NOMO-1 treated with dmso at 0.1 percent for 144 hours (cell line): ENCODE measurements around the gene CLCNKB.
"Not testable (repeated sequence)": the region's sequence is repeated elsewhere in the genome, so short reads cannot be mapped to it uniquely, and the experiment has no call there.

Source experiments
- DNase-seq: peaks from one replicate; lab custom pipeline; 2025; ENCODE audit not compliant: unreplicated experiment; lab: John Stamatoyannopoulos, UW

Gene CLCNKB

GRCh38 chr1:16014509-16015482 lies 28.8 kb upstream of the CLCNKB start:
- DNase-seq, result peak; percentile 9

GRCh38 chr1:16015491-16015890 lies 28.1 kb upstream of the CLCNKB start:
- no peak for DNase-seq

- no peak for DNase-seq
These were observed 27.4 kb upstream of the CLCNKB start for GRCh38 chr1:16015960-16016901.

GRCh38 chr1:16017076-16017460 lies 26.5 kb upstream of the CLCNKB start:
- DNase-seq, result no peak

GRCh38 chr1:16017461-16018303 lies 25.9 kb upstream of the CLCNKB start, which contains the start of gene HSPB7:
Gene HSPB7, minus strand, starts transcription at chr1:16018043. Its CDS starts 80 bp downstream, at chr1:16017963.
- DNase-seq, result no peak

GRCh38 chr1:16018308-16018707 lies 25.3 kb upstream of the CLCNKB start:
- no peak for DNase-seq

- no peak for DNase-seq
These were observed 24.6 kb upstream of the CLCNKB start for GRCh38 chr1:16018749-16019643.

GRCh38 chr1:16019644-16020277 lies 23.8 kb upstream of the CLCNKB start:
- DNase-seq, result no peak

- DNase-seq, result no peak
These were observed 23.3 kb upstream of the CLCNKB start for GRCh38 chr1:16020325-16020724.

GRCh38 chr1:16020878-16021277 lies 22.7 kb upstream of the CLCNKB start:
- not testable (repeated sequence) for DNase-seq

- DNase-seq, result no peak
These were observed 21.9 kb upstream of the CLCNKB start, which contains the start of gene CLCNKA for GRCh38 chr1:16021681-16022080. Gene CLCNKA, plus strand, starts transcription at chr1:16022036. Its CDS starts 584 bp downstream, at chr1:16022620.

- DNase-seq, result no peak
These were observed 21.2 kb upstream of the CLCNKB start for GRCh38 chr1:16022393-16022792.

- DNase-seq, result no peak
These were observed 20.4 kb upstream of the CLCNKB start for GRCh38 chr1:16023050-16023653.

GRCh38 chr1:16026302-16026701 lies 17.3 kb upstream of the CLCNKB start:
- not testable (repeated sequence) for DNase-seq

- DNase-seq, result no peak
These were observed 16.7 kb upstream of the CLCNKB start for GRCh38 chr1:16026723-16027484.

- no peak for DNase-seq
These were observed 15.2 kb upstream of the CLCNKB start for GRCh38 chr1:16028237-16029002.

- not testable (repeated sequence) for DNase-seq
These were observed 14.6 kb upstream of the CLCNKB start for GRCh38 chr1:16029003-16029268.
